ENCODE measurements around the gene CELA1. TPM values are rescaled to one million over a fixed set of nuclear protein-coding genes. Genes with fewer than 3 reads are reported as not detected.
"Not testable (repeated sequence)": the region's sequence is repeated elsewhere in the genome, so short reads cannot be mapped to it uniquely, and the experiment has no call there.

Gene CELA1
- total RNA-seq, 2 experiments from 2014 or later: not detected

DNA sequence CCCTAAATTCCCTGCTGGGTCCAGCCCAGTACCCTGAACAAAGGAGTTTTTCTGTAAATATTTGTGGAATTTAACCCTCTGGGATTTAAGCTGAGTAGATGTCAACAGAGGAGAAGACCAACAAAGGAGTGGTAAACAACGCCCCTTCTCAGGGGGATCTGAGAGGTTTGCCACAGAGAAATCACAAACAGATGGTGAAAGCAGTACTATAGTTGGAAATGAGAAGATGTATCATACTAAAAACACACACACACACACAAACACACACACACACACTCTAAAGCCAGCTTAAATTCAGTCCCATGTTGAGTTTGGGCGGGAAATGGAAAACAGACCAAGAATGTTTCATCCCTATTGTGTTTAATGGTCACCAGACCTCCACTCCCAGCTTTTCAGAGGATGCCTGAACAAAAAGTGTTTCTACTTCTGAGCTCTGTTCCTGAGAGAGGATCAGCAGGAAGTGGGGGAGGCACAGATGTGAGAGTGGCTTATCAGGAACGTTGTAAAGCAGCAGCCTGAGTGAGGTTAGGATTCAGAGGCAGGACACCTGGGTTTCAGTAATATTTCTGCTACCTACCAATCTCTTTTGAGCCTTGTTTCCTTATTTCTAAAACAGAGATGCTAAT is 25.7 kb downstream of the CELA1 start:
- H3K36me3 Mint-ChIP-seq: peaks cover 45% of the 10 kb centered on the region
- peak overlapping the region; percentile 86 for H3K27ac Mint-ChIP-seq
- H3K4me1 Mint-ChIP-seq: peaks cover 63% of the 10 kb centered on the region
- H3K27me3 Mint-ChIP-seq: no peaks in the 10 kb centered on the region
- no peak for DNase-seq
- H3K4me3 Mint-ChIP-seq: peak overlapping the region; percentile 95
- peaks cover 2% of the 10 kb centered on the region for H3K9me3 Mint-ChIP-seq

DNA sequence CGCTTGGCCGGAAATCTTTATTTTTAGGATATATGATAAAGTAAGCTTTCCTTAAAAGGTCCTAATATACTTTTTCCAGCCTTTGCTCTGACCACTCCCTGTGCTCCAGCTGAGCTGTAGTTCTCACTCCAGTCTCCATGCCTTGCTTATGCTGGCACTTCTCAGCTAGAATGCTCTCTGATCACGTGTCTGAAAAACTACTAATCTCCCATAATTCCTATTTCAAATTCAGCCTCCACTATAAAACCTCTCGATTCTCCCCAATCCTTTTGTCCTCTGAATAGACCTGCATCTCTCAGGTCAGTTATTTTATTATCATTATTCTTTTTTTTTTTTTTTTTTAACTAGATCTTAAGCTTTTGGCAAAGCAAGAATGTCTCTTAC is 26.2 kb downstream of the CELA1 start:
- Mint-ChIP-seq H3K4me1 (peaks cover 66% of the 10 kb centered on the region), H3K27me3 (no peaks in the 10 kb centered on the region), H3K36me3 (peaks cover 45% of the 10 kb centered on the region), H3K4me3 (no peak overlapping the region), H3K9me3 (peaks cover 2% of the 10 kb centered on the region), H3K27ac (peak overlapping the region; percentile 86)
- DNase-seq: no peak

DNA sequence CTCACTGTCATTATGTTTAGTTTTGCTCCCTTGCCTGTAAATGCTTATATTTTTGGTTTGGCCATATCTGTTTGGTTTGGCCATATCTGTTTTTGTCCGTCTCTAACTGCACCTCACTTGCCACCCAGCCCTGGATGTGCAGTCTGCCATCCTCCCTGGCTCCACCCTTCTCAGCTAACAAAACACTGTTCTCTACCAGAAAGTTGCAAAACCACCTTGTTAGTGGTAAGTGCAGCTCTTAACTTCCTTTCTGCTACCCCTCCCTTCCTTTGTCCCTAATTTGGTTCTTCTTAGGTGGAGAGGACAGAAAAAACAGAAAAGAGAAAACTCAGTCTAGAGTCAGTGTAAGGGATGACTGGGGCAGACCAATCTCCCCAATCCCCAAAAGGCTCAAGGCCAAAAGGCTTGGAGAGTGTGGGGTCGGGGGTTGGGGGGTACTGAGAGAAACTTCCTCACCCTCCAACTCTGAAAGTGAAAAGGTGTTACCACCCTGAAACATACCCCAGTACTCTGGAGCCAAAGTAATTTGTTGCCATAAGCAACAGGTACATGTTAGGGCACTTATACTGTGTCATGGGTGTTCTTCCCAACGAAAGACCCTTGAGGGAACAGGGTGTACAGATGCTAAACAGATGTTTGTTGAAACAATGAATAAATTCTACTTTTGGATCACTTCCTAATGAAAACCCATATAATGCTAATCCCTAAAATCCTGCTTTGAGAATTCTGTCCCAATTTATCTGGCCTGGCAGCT is 27.5 kb downstream of the CELA1 start:
- H3K4me3 Mint-ChIP-seq: peak overlapping the region; percentile 27
- peaks cover 42% of the 10 kb centered on the region for H3K36me3 Mint-ChIP-seq
- DNase-seq: no peak
- peak overlapping the region; percentile 78 for H3K27ac Mint-ChIP-seq
- no peaks in the 10 kb centered on the region for H3K27me3 Mint-ChIP-seq
- H3K9me3 Mint-ChIP-seq: no peaks in the 10 kb centered on the region
- H3K4me1 Mint-ChIP-seq: peaks cover 59% of the 10 kb centered on the region

DNA sequence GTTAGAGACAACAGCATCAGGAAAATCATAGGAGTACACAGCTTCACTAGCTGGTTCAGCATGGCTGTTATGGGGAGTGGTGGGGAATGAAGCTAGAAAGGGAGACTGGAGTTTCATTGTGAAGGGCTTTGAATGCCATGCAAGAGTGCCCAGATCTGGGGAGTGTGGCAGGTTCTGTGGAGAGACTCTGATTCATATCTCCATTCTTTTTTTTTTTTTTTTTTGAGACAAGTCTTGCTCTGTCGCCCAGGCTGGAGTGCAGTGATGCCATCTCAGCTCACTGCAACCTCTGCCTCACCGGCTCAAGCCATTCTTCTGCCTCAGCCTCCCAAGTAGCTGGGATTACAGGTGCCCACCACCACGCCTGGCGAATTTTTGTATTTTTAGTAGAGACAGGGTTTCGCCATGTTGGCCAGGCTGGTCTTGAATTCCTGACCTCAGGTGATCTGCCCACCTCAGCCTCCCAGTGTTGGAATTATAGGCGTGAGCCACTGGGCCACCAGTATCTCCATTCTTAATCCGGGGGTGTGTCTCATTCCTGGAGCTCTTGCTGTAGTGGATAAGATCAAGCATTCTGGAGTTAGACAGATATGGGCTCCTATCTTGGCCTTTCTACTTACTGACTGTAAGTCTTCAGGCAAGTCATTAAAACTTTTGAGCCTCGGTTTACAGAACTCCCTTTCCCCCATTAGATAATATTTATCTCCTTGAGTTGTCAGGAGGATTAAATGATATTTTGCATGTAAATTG is 28.2 kb downstream of the CELA1 start:
- Mint-ChIP-seq H3K36me3 (peaks cover 41% of the 10 kb centered on the region), H3K27ac (peak overlapping the region; percentile 78), H3K4me1 (peaks cover 60% of the 10 kb centered on the region)
- not testable (repeated sequence) for DNase-seq, H3K9me3 Mint-ChIP-seq, H3K4me3 Mint-ChIP-seq, H3K27me3 Mint-ChIP-seq

DNA sequence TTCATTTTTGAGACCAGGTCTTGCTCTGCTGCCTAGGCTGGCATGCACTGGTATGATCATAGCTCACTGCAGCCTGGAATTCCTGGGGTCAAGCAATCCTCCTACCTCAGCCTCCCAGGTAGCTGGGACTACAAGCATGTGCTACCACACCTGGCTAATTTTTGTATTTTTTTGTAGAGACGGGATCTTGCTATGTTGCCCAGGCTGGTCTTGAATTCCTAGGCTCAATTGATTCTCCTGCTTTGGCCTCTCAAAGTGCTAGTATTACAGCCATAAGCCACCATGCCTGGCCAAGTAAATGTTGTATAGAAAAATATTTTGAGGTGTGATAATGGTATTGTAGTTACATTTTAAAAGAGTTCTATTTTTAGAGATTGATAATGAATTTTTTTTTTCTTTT is 35.1 kb downstream of the CELA1 start:
- no peak for DNase-seq
- H3K36me3 Mint-ChIP-seq: peaks cover 37% of the 10 kb centered on the region
- no peak overlapping the region for H3K27ac Mint-ChIP-seq
- H3K9me3 Mint-ChIP-seq: no peaks in the 10 kb centered on the region
- H3K4me1 Mint-ChIP-seq: peaks cover 46% of the 10 kb centered on the region
- H3K4me3 Mint-ChIP-seq: no peak overlapping the region
- H3K27me3 Mint-ChIP-seq: no peaks in the 10 kb centered on the region

DNA sequence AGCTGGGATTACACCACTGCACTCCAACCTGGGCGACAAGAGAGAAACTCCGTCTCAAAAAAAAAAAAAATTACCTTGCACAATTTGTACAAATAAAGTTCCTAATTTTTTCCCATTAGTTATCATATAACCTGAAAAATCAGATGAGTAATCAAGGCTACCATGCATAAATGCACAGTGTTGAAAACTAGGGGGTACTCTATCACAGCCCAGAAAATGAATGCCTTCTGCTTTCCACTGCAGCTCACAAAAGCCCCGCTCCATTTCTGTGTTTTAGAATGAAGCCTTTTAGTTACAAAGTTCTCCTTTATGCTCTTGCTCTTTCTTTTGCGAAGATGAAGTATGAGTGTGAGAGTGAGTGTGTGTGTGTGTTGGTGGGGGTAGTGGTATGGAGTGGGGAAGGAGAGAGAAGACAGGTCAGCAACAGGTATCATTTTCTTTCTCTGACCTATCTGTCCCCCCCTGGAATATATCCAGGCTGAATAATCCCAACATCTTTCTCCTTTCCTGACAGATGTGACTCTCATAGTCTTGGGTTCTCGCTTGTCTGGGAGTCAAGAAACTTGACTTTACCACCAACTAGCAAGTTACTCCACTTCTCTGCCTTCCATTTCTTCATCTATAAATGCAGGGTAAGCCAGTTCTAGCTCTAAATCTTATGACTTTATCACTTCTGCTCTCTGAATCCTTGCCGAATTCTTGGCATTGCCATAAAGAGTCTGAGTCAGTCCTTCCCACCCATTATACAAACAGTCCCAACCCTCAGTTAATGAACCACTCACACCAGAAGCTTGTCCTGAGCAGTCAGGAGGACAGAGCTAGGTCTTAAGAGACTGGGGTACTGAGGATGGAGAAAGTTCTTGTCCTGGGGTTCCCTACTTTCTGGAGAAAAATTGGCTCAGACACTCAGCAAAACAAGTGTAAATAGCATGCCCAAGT is 38.6 kb downstream of the CELA1 start:
- no peaks in the 10 kb centered on the region for H3K9me3 Mint-ChIP-seq
- peak overlapping the region; percentile 8 for H3K27ac Mint-ChIP-seq
- H3K4me3 Mint-ChIP-seq: no peak overlapping the region
- DNase-seq: no peak
- H3K4me1 Mint-ChIP-seq: peaks cover 47% of the 10 kb centered on the region
- peaks cover 38% of the 10 kb centered on the region for H3K36me3 Mint-ChIP-seq
- no peaks in the 10 kb centered on the region for H3K27me3 Mint-ChIP-seq

DNA sequence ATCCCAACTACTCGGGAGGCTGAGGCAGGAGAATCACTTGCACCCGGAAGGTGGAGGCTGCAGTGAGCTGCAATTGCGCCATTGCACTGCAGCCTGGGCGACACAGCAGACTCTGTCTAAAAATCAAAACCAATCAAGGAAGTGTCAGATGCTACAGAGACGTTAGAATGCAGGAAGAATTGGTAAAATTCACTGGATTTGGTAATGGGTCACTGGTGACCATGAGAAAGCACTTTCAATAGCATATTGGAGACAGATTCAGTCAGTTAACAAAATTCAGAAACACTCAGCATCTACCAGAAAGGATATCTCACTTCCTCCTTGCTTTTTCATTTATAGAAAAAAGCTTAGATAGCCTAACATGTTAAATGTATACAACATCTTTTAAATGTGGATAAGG is 40.0 kb downstream of the CELA1 start:
- DNase-seq: no peak
- Mint-ChIP-seq H3K4me3 (no peak overlapping the region), H3K36me3 (peaks cover 35% of the 10 kb centered on the region), H3K27ac (no peak overlapping the region), H3K9me3 (no peaks in the 10 kb centered on the region), H3K27me3 (no peaks in the 10 kb centered on the region), H3K4me1 (peaks cover 45% of the 10 kb centered on the region)

DNA sequence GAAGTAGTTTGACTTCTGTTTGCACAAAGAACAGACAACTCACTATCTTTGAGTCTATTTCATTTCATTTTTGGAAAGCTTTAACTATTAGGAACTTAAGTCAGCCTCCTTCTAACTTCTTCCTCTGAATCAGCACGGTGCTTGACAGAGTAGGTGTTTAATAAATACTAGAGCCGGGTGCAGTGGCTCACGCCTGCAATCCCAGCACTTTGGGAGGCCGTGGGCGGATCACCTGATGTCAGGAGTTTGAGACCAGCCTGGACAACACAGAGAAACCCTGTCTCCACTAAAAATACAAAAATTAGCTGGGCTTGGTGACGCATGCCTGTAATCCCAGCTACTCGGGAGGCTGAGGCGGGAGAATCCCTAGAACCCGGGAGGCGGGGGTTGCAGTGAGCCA is 45.7 kb downstream of the CELA1 start:
- H3K9me3 Mint-ChIP-seq, H3K27ac Mint-ChIP-seq, DNase-seq, H3K4me3 Mint-ChIP-seq, H3K27me3 Mint-ChIP-seq: not testable (repeated sequence)
- H3K36me3 Mint-ChIP-seq: peaks cover 15% of the 10 kb centered on the region
- H3K4me1 Mint-ChIP-seq: peaks cover 10% of the 10 kb centered on the region

DNA sequence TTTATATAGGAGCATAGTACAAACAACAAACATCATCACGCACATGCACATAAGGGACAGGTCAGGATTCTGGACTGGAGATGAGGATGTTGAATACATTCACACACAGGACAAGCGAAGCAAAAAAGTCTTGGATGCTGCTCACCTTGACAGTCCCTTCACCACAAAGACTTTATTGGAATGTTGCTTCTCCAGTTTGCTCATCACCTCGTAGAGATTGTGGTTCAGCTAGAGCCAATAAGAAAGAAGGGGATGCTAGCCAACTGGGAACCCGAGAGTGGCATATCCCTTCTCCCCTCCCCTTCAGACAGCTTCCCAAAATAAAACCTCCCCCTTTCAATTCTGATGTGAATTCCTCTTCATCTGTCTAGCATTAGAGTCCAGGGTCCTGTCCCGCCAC is 50.8 kb downstream of the CELA1 start:
- no peaks in the 10 kb centered on the region for H3K27me3 Mint-ChIP-seq
- H3K9me3 Mint-ChIP-seq: no peaks in the 10 kb centered on the region
- H3K4me1 Mint-ChIP-seq: peaks cover 24% of the 10 kb centered on the region
- H3K4me3 Mint-ChIP-seq: no peak overlapping the region
- H3K27ac Mint-ChIP-seq: no peak overlapping the region
- DNase-seq: no peak
- peaks cover 26% of the 10 kb centered on the region for H3K36me3 Mint-ChIP-seq

DNA sequence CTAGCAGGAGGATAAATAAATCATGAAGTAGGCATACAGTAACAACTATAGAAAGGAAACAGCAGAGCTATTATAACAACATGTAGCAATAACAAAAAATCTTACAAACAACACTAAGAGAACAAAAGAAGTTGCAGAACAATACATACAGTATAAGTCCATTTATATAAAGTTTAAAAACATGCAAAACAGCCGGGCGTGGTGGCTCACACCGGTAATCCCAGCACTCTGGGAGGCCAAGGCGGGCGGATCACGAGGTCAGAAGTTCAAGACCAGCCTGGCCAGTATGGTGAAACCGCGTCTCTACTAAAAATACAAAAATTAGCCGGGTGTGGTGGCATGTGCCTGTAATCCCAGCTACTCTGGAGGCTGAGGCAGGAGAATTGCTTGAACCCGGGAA is 52.4 kb downstream of the CELA1 start:
- not testable (repeated sequence) for H3K27me3 Mint-ChIP-seq, DNase-seq, H3K4me3 Mint-ChIP-seq, H3K9me3 Mint-ChIP-seq
- peaks cover 30% of the 10 kb centered on the region for H3K36me3 Mint-ChIP-seq
- H3K4me1 Mint-ChIP-seq: peaks cover 26% of the 10 kb centered on the region
- peak overlapping the region; percentile 79 for H3K27ac Mint-ChIP-seq

DNA sequence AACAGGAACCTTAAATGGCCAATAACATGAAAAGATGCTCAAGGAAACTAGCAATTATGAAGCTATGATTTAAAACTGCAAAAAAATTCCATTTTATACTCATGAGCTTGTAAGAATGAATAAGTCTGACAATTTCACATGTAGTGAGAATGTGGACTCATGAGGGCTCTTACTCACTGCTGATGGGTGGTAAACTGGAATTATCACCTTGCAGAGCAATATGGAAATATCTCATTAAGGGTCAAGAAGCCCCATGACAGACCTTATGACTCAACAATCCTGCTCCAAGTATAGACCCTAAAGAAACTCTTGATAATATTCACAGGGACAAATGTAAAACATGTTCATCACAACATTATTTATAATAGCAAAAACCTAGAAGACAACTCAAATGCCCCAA is 52.8 kb downstream of the CELA1 start:
- no peak overlapping the region for H3K4me3 Mint-ChIP-seq
- no peaks in the 10 kb centered on the region for H3K27me3 Mint-ChIP-seq
- peak overlapping the region; percentile 79 for H3K27ac Mint-ChIP-seq
- DNase-seq: no peak
- H3K9me3 Mint-ChIP-seq: no peaks in the 10 kb centered on the region
- H3K36me3 Mint-ChIP-seq: peaks cover 30% of the 10 kb centered on the region
- H3K4me1 Mint-ChIP-seq: peaks cover 26% of the 10 kb centered on the region

DNA sequence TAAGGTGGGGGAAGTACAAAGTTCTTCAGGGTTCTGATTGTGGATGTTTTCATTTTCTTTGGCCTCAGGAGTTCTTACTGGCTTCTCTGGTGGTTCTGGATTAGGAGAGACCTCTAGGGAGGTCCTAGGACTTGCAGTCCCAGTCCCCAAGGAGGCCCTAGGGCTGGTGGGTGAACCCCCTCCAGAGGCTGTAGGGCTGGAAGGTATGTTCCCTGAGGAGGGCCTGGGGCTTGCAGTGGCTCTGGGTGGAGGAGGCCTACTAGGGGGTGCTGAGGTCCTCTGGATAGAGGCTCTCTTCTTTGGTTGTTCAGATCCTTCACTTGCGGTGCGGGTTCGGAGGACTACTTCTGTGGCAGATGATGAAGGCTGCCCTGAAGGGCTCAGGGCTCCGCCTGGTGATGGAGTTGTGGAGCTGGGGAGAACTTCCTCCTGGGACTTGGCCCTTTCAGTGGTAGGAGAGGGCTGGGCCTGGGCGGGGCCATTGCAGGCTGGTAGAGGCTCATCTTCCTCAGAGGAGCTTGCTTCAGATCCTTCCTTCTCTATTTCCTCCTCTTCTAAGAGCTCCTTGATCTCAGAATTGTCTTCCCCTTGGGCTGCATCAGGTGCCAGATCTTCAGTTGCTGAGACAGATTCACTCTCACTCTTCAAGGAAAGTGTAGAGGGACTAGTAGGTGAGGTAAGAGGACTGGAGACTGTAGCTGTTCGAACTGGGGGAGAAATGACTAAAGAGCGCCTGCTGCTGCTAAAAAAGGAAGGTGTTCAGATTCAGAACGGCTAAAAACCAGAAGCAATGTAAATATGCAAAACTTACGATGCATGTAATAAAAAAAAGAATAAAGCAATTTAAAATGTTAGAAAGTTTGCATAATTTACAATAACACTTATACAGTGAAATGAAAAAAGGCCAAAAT is 54.6 kb downstream of the CELA1 start:
- Mint-ChIP-seq H3K27ac (peak overlapping the region; percentile 21), H3K36me3 (peaks cover 30% of the 10 kb centered on the region), H3K4me1 (peaks cover 26% of the 10 kb centered on the region)
- H3K9me3 Mint-ChIP-seq, H3K27me3 Mint-ChIP-seq, H3K4me3 Mint-ChIP-seq, DNase-seq: not testable (repeated sequence)

DNA sequence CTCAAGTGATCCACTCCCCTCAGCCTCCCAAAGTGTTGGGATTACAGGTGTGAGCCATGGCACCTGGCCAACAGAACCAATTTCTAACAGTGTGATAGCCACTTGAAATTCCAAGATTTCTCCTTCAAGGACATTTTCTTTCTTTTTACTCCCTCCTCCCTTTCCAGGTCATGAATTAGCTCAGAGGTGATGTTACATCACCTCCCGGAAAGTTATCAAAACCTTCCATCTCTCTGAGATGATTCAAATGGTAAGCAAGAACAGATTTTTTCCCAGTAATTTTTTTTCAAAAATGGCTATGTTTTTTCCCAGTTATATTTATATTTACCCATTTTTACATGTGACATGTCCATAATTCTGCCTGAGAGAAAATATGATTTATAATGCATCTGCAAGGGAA is 60.6 kb downstream of the CELA1 start:
- H3K27ac Mint-ChIP-seq: peak overlapping the region; percentile 36

More for the DNA sequence above, 60.6 kb downstream of the CELA1 start:
- Mint-ChIP-seq H3K4me1 (peaks cover 10% of the 10 kb centered on the region), H3K36me3 (peaks cover 14% of the 10 kb centered on the region), H3K9me3 (no peaks in the 10 kb centered on the region), H3K4me3 (no peak overlapping the region), H3K27me3 (no peaks in the 10 kb centered on the region)
- no peak for DNase-seq
